BE2C (cell line): ENCODE data around the gene POMP.

Experiments used
- DNase-seq: peaks from one replicate; pipeline ENCODE4 v3.0.0-alpha.2; 2020
- H3K27me3 ChIP-seq: fragments of 250-450 bp; sonication (Bioruptor Pico); 2 replicates; pipeline ENCODE4 v1.5.1; 2020; ENCODE audit warnings: mild to moderate bottlenecking
- H3K36me3 ChIP-seq: fragments of 250-450 bp; sonication (Bioruptor Pico); 2 replicates; pipeline ENCODE4 v1.5.1; 2020; ENCODE audit warnings: mild to moderate bottlenecking
- H3K4me1 ChIP-seq: fragments of 250-450 bp; sonication (Bioruptor Pico); 2 replicates; pipeline ENCODE4 v1.5.1; 2020
- H3K4me3 ChIP-seq: 2 replicates; pipeline ENCODE4 v1.5.1; 2011; ENCODE audit warnings: low read depth, low read length
- H3K9me3 ChIP-seq: fragments of 250-450 bp; sonication (Bioruptor Pico); 2 replicates; pipeline ENCODE4 v1.5.1; 2020
- CTCF ChIP-seq: IDR thresholded peaks from 2 replicates; pipeline ENCODE4 v1.5.1; 2012; ENCODE audit warnings: mild to moderate bottlenecking, low read depth, low read length

The POMP gene

GRCh38 chr13:28636069-28636468, 22.9 kb upstream of the POMP start:
- DNase-seq: no peak
- no peak overlapping the region for H3K4me3 ChIP-seq
- TF ChIP-seq CTCF: no peak

GRCh38 chr13:28636677-28637317, 22.1 kb upstream of the POMP start:
- no peaks in the 10 kb centered on the region for H3K36me3 ChIP-seq
- H3K4me1 ChIP-seq: no peaks in the 10 kb centered on the region
- no peaks in the 10 kb centered on the region for H3K27me3 ChIP-seq
- TF ChIP-seq CTCF: peak; percentile 99
- no peaks in the 10 kb centered on the region for H3K9me3 ChIP-seq
- H3K4me3 ChIP-seq: no peak overlapping the region
- peak; percentile 64 for DNase-seq

More at GRCh38 chr13:28636069-28636468, 22.9 kb upstream of the POMP start:
- H3K9me3 ChIP-seq: no peaks in the 10 kb centered on the region
- H3K36me3 ChIP-seq: no peaks in the 10 kb centered on the region
- no peaks in the 10 kb centered on the region for H3K27me3 ChIP-seq
- H3K4me1 ChIP-seq: no peaks in the 10 kb centered on the region

GRCh38 chr13:28637714-28638355, 21.1 kb upstream of the POMP start:
- no peak for DNase-seq
- no peaks in the 10 kb centered on the region for H3K36me3 ChIP-seq
- no peaks in the 10 kb centered on the region for H3K9me3 ChIP-seq
- H3K4me1 ChIP-seq: no peaks in the 10 kb centered on the region
- TF ChIP-seq CTCF: no peak
- H3K4me3 ChIP-seq: no peak overlapping the region
- no peaks in the 10 kb centered on the region for H3K27me3 ChIP-seq

GRCh38 chr13:28638756-28639155, 20.2 kb upstream of the POMP start:
- Histone ChIP-seq H3K9me3 (no peaks in the 10 kb centered on the region), H3K4me1 (no peaks in the 10 kb centered on the region), H3K4me3 (no peak overlapping the region), H3K36me3 (no peaks in the 10 kb centered on the region), H3K27me3 (no peaks in the 10 kb centered on the region)
- no peak for TF ChIP-seq CTCF
- DNase-seq: no peak

GRCh38 chr13:28640861-28641599, 17.9 kb upstream of the POMP start:
- Histone ChIP-seq H3K9me3 (no peaks in the 10 kb centered on the region), H3K36me3 (no peaks in the 10 kb centered on the region), H3K27me3 (no peaks in the 10 kb centered on the region), H3K4me1 (no peaks in the 10 kb centered on the region), H3K4me3 (no peak overlapping the region)
- TF ChIP-seq CTCF: no peak
- no peak for DNase-seq

- H3K36me3 ChIP-seq: no peaks in the 10 kb centered on the region
- H3K27me3 ChIP-seq: no peaks in the 10 kb centered on the region
- TF ChIP-seq CTCF: no peak
- no peaks in the 10 kb centered on the region for H3K9me3 ChIP-seq
- H3K4me1 ChIP-seq: no peaks in the 10 kb centered on the region
- H3K4me3 ChIP-seq: no peak overlapping the region
- DNase-seq: no peak
Observed at GRCh38 chr13:28641600-28641926, 17.4 kb upstream of the POMP start.
